Measurements from ENCODE around the gene TIMM44. TPM values are rescaled to one million over a fixed set of nuclear protein-coding genes. Genes with fewer than 3 reads are reported as not detected.
A peak's percentile ranks its signal among the peaks of the same experiment; 100 is the strongest.

The TIMM44 gene
- polyA plus RNA-seq, 3 donors = 9.5 to 33.2 (median 10.4) TPM

DNA sequence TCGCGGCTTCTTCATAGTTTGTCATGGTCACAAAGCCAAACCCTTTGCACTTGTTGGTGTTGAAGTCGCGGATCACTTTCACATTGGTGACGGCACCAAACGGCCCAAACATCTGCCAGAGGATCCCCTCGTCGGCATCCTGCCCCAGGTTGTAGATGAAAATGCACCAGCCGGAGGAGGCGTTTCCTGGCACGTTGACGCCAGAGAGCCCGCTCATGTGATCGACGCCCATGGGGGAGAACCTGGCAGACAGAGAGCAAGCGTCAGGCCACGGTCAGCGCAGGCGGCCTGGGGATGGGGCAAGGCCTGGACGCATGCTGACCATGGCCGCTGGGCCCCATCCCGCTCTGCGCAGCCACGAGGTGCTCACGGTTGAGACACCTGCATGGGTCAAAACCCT is 20.1 kb upstream of the TIMM44 start:
- TF ChIP-seq, protein P1, sequence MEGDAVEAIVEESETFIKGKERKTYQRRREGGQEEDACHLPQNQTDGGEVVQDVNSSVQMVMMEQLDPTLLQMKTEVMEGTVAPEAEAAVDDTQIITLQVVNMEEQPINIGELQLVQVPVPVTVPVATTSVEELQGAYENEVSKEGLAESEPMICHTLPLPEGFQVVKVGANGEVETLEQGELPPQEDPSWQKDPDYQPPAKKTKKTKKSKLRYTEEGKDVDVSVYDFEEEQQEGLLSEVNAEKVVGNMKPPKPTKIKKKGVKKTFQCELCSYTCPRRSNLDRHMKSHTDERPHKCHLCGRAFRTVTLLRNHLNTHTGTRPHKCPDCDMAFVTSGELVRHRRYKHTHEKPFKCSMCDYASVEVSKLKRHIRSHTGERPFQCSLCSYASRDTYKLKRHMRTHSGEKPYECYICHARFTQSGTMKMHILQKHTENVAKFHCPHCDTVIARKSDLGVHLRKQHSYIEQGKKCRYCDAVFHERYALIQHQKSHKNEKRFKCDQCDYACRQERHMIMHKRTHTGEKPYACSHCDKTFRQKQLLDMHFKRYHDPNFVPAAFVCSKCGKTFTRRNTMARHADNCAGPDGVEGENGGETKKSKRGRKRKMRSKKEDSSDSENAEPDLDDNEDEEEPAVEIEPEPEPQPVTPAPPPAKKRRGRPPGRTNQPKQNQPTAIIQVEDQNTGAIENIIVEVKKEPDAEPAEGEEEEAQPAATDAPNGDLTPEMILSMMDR (IDR thresholded peaks at IDR 0.05) = no peak
- Mint-ChIP-seq H3K4me1 (peaks cover 3% of the 10 kb centered on the region), H3K4me3 (no peak overlapping the region), H3K36me3 (peaks cover 60 to 88% of the 10 kb centered on the region in 2 donors), H3K27ac (peak overlapping the region in 2 of 7 donors; percentile 4 to 20), H3K9me3 (no peaks in the 10 kb centered on the region), H3K27me3 (ENCODE audit: low read depth in 3 of 3) (peaks cover 0 to 1% (median 0%) of the 10 kb centered on the region in 3 donors)
- no peak for DNase-seq
- WGBS (ENCODE audit: insufficient coverage) = 97% methylated on average over 25 of the region's 25 CpGs
- no peaks in the 10 kb centered on the region for H3K9me3 ChIP-seq (replicated peaks in 1 of 2; ENCODE audit: control insufficient read depth in 1 of 2, insufficient read depth in 1 of 2, low read length in 2 of 2)
- H3K4me1 ChIP-seq (ENCODE audit: control insufficient read depth in 1 of 2, insufficient read depth in 2 of 2, low read length in 2 of 2) = no peaks in the 10 kb centered on the region
- no peaks in the 10 kb centered on the region for H4K20me1 ChIP-seq (ENCODE audit: insufficient read depth, low read length)
- H2AFZ ChIP-seq (ENCODE audit: insufficient read depth, low read depth, low read length, poor library complexity, severe bottlenecking) = no peak overlapping the region
- no peaks in the 10 kb centered on the region for H3K79me2 ChIP-seq (ENCODE audit: insufficient read depth, low read length)
- H3K36me3 ChIP-seq (replicated peaks in 1 of 2; ENCODE audit: control insufficient read depth in 1 of 2, insufficient read depth in 2 of 2, low read length in 2 of 2) = peaks cover 79 to 91% of the 10 kb centered on the region in 2 donors
- no peak overlapping the region for H3K4me3 ChIP-seq (replicated peaks in 1 of 3; ENCODE audit: low read depth in 2 of 3, low read length in 3 of 3)
- intact Hi-C loops (cut with micrococcal nuclease) = loop anchor here in 1 of 2 donors (10.0 kb wide), 1 partner anchor 191 kb away; no protein-coding TSS in a partner anchor
- H3K27me3 ChIP-seq (ENCODE audit: control insufficient read depth in 2 of 2, insufficient read depth in 2 of 2, low read length in 2 of 2) = no peaks in the 10 kb centered on the region
- no peak overlapping the region for H3K4me2 ChIP-seq (replicated peaks; ENCODE audit: extremely low read depth, low read length, poor library complexity, severe bottlenecking)
- no peak overlapping the region for H3K27ac ChIP-seq (ENCODE audit: low read depth in 1 of 2, low read length in 2 of 2)
- H3K9ac ChIP-seq (ENCODE audit: insufficient read depth, low read length, poor library complexity, severe bottlenecking) = no peak overlapping the region

DNA sequence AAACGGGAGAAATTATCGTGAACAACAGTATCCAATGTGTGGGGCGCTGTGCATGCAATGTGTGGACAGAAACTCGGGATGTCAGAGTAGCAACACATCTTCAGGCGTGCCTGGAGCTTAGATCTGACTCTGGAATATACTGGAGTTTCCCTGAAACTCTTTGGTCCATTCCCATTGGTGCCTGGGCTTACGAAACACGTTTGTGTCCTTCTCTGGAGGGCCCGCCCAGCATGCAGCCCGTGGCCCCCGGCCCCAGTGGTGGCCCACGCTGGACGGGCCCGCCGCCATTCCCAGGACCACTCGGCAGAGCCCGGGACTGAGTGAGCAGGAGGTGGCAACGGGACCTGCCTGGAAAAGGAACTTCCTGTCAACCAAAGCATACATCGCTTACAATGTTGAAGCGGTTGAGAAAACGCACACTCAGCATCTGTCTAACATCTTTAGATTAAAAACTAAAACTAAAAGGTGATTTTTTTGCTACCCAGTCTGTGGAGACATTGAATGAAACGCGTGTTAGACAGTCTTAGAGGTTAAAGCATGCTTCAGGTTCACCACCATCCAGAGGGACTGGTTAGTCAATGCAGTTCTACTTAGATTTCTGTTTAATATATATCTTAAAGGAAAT is 19.3 kb upstream of the TIMM44 start:
- Histone ChIP-seq H3K4me1 (ENCODE audit: control insufficient read depth in 1 of 2, insufficient read depth in 2 of 2, low read length in 2 of 2) (no peaks in the 10 kb centered on the region), H3K4me2 (replicated peaks; ENCODE audit: extremely low read depth, low read length, poor library complexity, severe bottlenecking) (no peak overlapping the region), H3K36me3 (replicated peaks in 1 of 2; ENCODE audit: control insufficient read depth in 1 of 2, insufficient read depth in 2 of 2, low read length in 2 of 2) (peaks cover 71 to 91% of the 10 kb centered on the region in 2 donors), H3K27ac (ENCODE audit: low read depth in 1 of 2, low read length in 2 of 2) (no peak overlapping the region), H3K4me3 (replicated peaks in 1 of 3; ENCODE audit: low read depth in 2 of 3, low read length in 3 of 3) (no peak overlapping the region), H3K9ac (ENCODE audit: insufficient read depth, low read length, poor library complexity, severe bottlenecking) (no peak overlapping the region), H4K20me1 (ENCODE audit: insufficient read depth, low read length) (no peaks in the 10 kb centered on the region), H2AFZ (ENCODE audit: insufficient read depth, low read depth, low read length, poor library complexity, severe bottlenecking) (no peak overlapping the region), H3K79me2 (ENCODE audit: insufficient read depth, low read length) (no peaks in the 10 kb centered on the region), H3K27me3 (ENCODE audit: control insufficient read depth in 2 of 2, insufficient read depth in 2 of 2, low read length in 2 of 2) (no peaks in the 10 kb centered on the region), H3K9me3 (replicated peaks in 1 of 2; ENCODE audit: control insufficient read depth in 1 of 2, insufficient read depth in 1 of 2, low read length in 2 of 2) (no peaks in the 10 kb centered on the region)
- intact Hi-C loops (cut with micrococcal nuclease) = loop anchor here in 1 of 2 donors (10.0 kb wide), 1 partner anchor 192 kb away; no protein-coding TSS in a partner anchor
- no peak overlapping the region for H3K27ac Mint-ChIP-seq
- peaks cover 0 to 1% (median 0%) of the 10 kb centered on the region in 3 donors for H3K27me3 Mint-ChIP-seq (ENCODE audit: low read depth in 3 of 3)
- H3K4me1 Mint-ChIP-seq = peaks cover 3% of the 10 kb centered on the region
- 96% methylated on average over 16 of the region's 22 CpGs for WGBS (ENCODE audit: insufficient coverage)
- H3K9me3 Mint-ChIP-seq = no peaks in the 10 kb centered on the region
- TF ChIP-seq, protein P1 (IDR thresholded peaks at IDR 0.05) = no peak
- no peak overlapping the region for H3K4me3 Mint-ChIP-seq
- peaks cover 60 to 89% of the 10 kb centered on the region in 2 donors for H3K36me3 Mint-ChIP-seq
- DNase-seq = no peak

All from CD14-positive monocyte (primary cell).